Measurements from ENCODE around the gene RNPS1.

The RNPS1 gene

DNA sequence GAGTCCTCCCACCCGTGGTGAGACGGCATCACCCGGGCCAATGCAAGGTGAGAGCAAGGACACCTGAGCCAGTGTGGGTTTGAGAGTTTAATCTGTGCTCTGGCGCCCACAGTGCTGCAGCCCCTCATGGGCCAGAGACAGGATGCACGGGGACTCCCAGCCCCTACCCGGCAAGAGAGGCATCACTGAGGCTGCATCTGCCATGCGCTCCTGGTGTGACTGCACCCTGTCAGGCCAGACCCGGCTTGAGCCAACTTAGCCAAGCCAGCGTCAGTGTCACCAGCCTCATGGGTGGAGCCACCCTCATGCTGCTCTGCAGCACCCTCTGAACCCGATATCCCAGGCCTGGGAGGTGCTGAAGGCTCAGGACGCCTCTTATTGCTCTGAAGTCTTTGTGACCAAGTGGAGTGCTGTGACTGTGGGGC is 56.0 kb downstream of the RNPS1 start:
- Histone ChIP-seq H3K4me3 (peak overlapping the region in 6 of 10 experiments; percentile 10 to 98 (median 90); a peak in 7 of 20 replicates), H3K9me3 (replicated peaks in 1 of 11) (no peaks in the 10 kb centered on the region), H3K27me3 (no peaks in the 10 kb centered on the region), H4K20me1 (peaks cover 8 to 72% (median 36%) of the 10 kb centered on the region in 11 experiments; a peak in 20 of 22 replicates), H3K27ac (peak overlapping the region in 1 of 11 experiments; percentile 23; a peak in 1 of 22 replicates), H3K36me3 (peaks cover 40 to 60% (median 48%) of the 10 kb centered on the region in 11 experiments), H3K9ac (peak overlapping the region in 10 of 11 experiments; percentile 33 to 94 (median 88); a peak in 18 of 22 replicates), H3K4me2 (peak overlapping the region; percentile 95 to 100 (median 99)), H3K4me1 (peaks cover 30 to 48% (median 40%) of the 10 kb centered on the region in 10 experiments)
- no peak for TF ChIP-seq Cebpa-rat (IDR thresholded peaks at IDR 0.05)

DNA sequence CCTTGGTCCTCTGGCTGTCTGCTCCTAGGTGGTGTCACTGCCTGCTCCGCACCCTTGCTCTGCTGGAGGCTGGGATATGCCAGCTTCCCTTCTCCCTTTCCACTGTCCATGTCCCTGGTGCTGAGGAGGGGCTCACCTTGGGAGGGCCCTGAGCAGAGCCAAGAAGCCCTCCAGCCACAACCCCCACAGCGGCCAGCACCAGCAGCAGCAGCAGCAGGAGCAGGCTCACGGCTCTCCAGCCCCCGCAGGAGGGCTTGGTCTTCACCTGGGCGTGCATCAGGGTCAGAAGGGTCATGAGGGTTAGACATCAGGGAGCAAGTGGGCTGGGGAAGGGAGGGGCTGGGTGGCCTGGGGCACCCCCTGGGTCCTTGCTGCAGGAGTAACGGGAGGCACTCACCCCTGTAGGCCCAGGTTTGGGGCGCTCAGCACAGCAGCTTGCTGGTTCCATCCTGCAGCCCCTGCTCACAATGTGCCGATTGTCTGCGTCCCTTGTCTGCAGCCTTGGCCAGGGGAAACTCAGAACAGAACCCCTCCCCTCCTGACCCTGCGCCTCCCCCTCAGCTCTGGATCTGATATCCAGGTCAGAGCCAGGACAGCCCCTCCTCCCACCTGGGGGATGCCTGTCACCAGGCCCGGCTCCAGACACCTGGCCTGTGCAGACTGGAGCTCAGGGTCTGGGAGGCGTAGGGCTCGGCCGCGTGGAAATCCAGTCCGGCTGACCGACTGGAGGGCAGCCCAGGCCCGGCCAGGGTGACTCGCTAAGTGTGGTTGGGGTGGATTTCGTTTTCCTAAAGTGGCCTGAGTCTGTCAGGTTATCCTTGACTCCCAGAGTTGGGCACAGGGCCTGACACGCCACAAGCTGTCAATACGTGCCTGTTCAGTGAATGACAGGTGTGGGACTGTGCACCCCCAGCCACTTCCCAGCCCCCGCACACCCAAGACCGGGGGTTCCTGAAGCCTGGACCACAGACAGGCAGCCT is 57.2 kb downstream of the RNPS1 start, which contains the start of gene BRICD5:
Gene BRICD5, minus strand, starts transcription at position 478 of the 980 bp plus-strand sequence. Its CDS starts 30 bp downstream, at position 448.
- Histone ChIP-seq H3K4me3 (no peak within 1 kb of the TSS), H3K4me2 (peak within 1 kb of the TSS in 4 of 11 experiments; percentile 95 to 99 (median 98); a peak in 9 of 22 replicates), H3K9me3 (replicated peaks in 1 of 11) (no peaks in the 10 kb centered on the region), H3K36me3 (peaks cover 42 to 63% (median 51%) of the 10 kb centered on the region in 11 experiments), H3K9ac (peak within 1 kb of the TSS in 10 of 11 experiments; percentile 3 to 94 (median 88); a peak in 13 of 22 replicates), H4K20me1 (peaks cover 8 to 76% (median 36%) of the 10 kb centered on the region in 11 experiments; a peak in 20 of 22 replicates), H3K27me3 (no peaks in the 10 kb centered on the region), H3K27ac (no peak within 1 kb of the TSS), H3K4me1 (peaks cover 36 to 55% (median 46%) of the 10 kb centered on the region in 10 experiments)
- no peak for TF ChIP-seq Cebpa-rat (IDR thresholded peaks at IDR 0.05)

DNA sequence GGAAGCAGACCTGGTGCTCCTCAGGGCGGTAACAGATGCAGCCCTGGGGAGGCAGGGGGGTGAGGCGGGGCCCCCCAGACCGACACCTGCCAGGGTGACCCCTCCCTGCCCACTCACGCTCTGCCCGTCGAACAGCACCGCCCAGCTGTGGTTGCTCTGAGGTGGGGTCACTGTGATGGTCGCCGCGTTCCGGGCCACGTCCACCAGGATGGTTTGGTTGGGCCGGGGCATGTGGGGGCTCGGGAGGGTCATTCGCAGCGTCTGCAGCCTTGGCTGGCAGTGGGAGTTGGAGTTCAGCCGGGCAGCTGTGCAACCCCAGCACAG is 58.0 kb downstream of the RNPS1 start:
- Histone ChIP-seq H3K36me3 (peaks cover 42 to 63% (median 51%) of the 10 kb centered on the region in 11 experiments), H3K4me1 (peaks cover 35 to 53% (median 46%) of the 10 kb centered on the region in 10 experiments), H3K27ac (no peak overlapping the region), H3K9ac (peak overlapping the region in 1 of 11 experiments; percentile 1; a peak in 2 of 22 replicates), H3K4me2 (no peak overlapping the region), H3K27me3 (no peaks in the 10 kb centered on the region), H3K4me3 (no peak overlapping the region), H4K20me1 (peaks cover 8 to 76% (median 36%) of the 10 kb centered on the region in 11 experiments; a peak in 20 of 22 replicates), H3K9me3 (replicated peaks in 1 of 11) (no peaks in the 10 kb centered on the region)
- TF ChIP-seq Cebpa-rat (IDR thresholded peaks at IDR 0.05): no peak

DNA sequence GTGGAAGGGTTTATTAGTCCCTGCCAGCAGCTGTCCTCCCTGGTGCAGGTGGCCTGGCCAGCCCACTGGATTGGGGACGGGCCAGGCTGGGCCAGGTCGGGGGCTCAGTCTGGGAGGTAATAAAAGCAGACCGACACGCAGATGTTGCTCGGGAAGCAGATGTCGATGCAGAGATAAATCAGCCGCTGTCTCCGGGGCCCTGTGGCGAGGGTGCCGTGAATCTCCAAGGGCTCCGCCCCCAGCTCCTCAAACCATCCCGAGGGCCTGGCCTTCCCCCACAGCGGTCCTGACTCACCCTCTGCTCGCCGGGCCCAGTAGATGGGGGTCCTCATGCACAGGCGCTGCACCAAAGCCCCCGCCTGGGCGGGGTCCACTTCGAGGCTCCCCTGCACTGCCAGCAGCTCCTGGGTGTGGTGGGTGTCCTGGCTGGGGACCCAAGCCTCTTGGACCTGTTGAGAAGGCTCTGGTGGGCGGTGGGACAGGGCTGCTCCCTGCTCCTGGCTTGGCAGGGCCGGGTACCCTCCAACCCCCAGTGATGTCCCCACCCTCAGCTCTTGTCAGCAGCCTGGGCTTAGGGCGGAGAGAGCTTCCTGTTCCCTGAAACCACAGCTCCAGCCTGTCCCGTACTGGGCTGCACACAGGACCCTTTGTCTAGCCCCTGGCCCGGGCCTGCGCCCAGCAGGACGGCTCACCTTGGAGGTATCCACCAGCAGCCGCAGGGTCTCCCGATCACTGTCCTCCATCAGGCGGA is 58.5 kb downstream of the RNPS1 start:
- H3K9me3 ChIP-seq (replicated peaks in 1 of 11): no peaks in the 10 kb centered on the region
- H3K27ac ChIP-seq: no peak overlapping the region
- peaks cover 42 to 63% (median 51%) of the 10 kb centered on the region in 11 experiments for H3K36me3 ChIP-seq

DNA sequence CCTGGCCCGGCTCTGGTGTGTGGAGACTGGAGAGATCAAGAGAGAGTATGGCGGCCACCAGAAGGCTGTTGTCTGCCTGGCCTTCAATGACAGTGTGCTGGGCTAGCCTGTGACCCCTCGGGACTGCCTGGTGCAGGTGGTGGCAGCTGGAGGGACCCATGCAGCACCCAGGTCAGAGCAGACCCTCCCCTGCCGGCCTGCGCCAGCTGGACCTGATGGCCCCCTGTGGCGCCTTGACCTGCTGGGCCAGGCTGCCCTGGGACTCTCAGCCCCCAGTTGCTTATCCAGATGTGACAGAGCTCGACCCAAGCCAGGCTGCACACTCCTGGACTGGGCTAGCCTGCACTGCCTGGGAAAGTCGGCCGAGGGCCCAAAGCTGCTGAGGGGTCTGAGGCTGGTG is 59.2 kb downstream of the RNPS1 start:
- Histone ChIP-seq H3K4me3 (no peak overlapping the region), H3K9ac (0 out of 22 replicates have a peak overlapping the region, but pooled peaks of 1 of the 11 experiments have one; percentile 98), H3K27ac (no peak overlapping the region), H4K20me1 (peaks cover 8 to 72% (median 36%) of the 10 kb centered on the region in 11 experiments; a peak in 20 of 22 replicates), H3K4me1 (peaks cover 44 to 61% (median 54%) of the 10 kb centered on the region in 10 experiments), H3K27me3 (no peaks in the 10 kb centered on the region), H3K9me3 (replicated peaks in 1 of 11) (no peaks in the 10 kb centered on the region), H3K4me2 (no peak overlapping the region), H3K36me3 (peaks cover 42 to 63% (median 51%) of the 10 kb centered on the region in 11 experiments)
- TF ChIP-seq Cebpa-rat (IDR thresholded peaks at IDR 0.05): no peak

More for the DNA sequence above, 58.5 kb downstream of the RNPS1 start:
- no peak for TF ChIP-seq Cebpa-rat (IDR thresholded peaks at IDR 0.05)
- peaks cover 8 to 76% (median 36%) of the 10 kb centered on the region in 11 experiments; a peak in 20 of 22 replicates for H4K20me1 ChIP-seq
- H3K27me3 ChIP-seq: no peaks in the 10 kb centered on the region
- peaks cover 40 to 58% (median 51%) of the 10 kb centered on the region in 10 experiments for H3K4me1 ChIP-seq
- H3K4me2 ChIP-seq: no peak overlapping the region
- H3K4me3 ChIP-seq: no peak overlapping the region
- H3K9ac ChIP-seq: peak overlapping the region in 3 of 11 experiments; percentile 1 to 11 (median 9); a peak in 3 of 22 replicates

DNA sequence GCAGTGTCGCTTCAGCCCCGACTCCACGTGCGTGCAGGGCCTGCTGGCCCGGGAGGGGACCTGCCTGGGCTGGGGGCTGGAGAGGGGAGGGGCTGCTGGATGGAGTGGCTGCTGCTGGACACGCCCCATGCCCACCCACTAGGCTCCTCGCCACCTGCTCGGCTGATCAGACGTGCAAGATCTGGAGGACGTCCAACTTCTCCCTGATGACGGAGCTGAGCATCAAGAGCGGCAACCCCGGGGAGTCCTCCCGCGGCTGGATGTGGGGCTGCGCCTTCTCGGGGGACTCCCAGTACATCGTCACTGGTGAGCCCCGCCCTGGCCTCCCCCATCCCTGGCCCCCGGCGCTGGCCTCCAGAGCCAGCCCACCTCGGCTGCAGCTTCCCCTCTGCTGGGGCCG is 59.6 kb downstream of the RNPS1 start:
- H3K27me3 ChIP-seq: no peaks in the 10 kb centered on the region
- H3K9ac ChIP-seq: peak overlapping the region in 2 of 11 experiments; percentile 98; a peak in 3 of 22 replicates
- no peaks in the 10 kb centered on the region for H3K9me3 ChIP-seq (replicated peaks in 1 of 11)
- no peak for TF ChIP-seq Cebpa-rat (IDR thresholded peaks at IDR 0.05)
- H3K36me3 ChIP-seq: peaks cover 42 to 63% (median 51%) of the 10 kb centered on the region in 11 experiments
- H3K4me3 ChIP-seq: no peak overlapping the region
- no peak overlapping the region for H3K4me2 ChIP-seq
- peaks cover 40 to 57% (median 50%) of the 10 kb centered on the region in 10 experiments for H3K4me1 ChIP-seq
- no peak overlapping the region for H3K27ac ChIP-seq
- peaks cover 8 to 67% (median 34%) of the 10 kb centered on the region in 11 experiments; a peak in 20 of 22 replicates for H4K20me1 ChIP-seq

DNA sequence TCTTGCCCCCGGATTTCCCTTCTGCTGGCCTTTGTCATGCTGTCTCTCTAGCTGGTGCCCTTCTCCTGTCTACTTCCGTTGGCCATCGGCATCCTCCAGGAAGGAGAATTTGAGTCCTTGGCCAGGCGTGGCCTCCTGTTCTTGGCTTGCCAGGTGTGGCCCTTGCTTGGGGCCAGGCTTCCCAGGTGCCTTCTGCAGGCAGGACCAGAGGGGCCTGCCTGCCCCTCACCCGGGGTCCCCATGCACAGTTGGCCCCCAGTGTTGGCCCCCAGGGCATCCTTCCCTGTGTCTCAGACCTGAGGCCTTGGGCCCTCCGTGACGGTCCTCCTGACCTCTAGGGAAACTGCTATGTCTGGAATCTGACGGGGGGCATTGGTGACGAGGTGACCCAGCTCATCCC is 60.1 kb downstream of the RNPS1 start:
- no peaks in the 10 kb centered on the region for H3K27me3 ChIP-seq
- no peak overlapping the region for H3K27ac ChIP-seq
- H3K4me3 ChIP-seq: no peak overlapping the region
- H3K9ac ChIP-seq: peak overlapping the region in 7 of 11 experiments; percentile 91 to 99 (median 98); a peak in 6 of 22 replicates
- H3K36me3 ChIP-seq: peaks cover 42 to 62% (median 51%) of the 10 kb centered on the region in 11 experiments
- no peak for TF ChIP-seq Cebpa-rat (IDR thresholded peaks at IDR 0.05)
- 0 out of 22 replicates have a peak overlapping the region, but pooled peaks of 2 of the 11 experiments have one; percentile 96 to 100 for H3K4me2 ChIP-seq
- H4K20me1 ChIP-seq: peaks cover 8 to 63% (median 30%) of the 10 kb centered on the region in 11 experiments; a peak in 20 of 22 replicates
- H3K9me3 ChIP-seq (replicated peaks in 1 of 11): no peaks in the 10 kb centered on the region
- H3K4me1 ChIP-seq: peaks cover 35 to 53% (median 45%) of the 10 kb centered on the region in 10 experiments

Measured in BLaER1 treated with 17β-estradiol and CSF1 and Interleukin-3, amounts not matched to agents 10 nM and 100 nM (cell line).